ENCODE data around the gene DEPDC1B. TPM values are rescaled to one million over a fixed set of nuclear protein-coding genes. Genes with fewer than 3 reads are reported as not detected.

The DEPDC1B gene
- total and polyA plus RNA-seq, 2 of the 8 experiments (the other 6 are each of a cell fraction or from before 2014, with no cell fraction given), result 30.8 to 67.4 TPM

DNA sequence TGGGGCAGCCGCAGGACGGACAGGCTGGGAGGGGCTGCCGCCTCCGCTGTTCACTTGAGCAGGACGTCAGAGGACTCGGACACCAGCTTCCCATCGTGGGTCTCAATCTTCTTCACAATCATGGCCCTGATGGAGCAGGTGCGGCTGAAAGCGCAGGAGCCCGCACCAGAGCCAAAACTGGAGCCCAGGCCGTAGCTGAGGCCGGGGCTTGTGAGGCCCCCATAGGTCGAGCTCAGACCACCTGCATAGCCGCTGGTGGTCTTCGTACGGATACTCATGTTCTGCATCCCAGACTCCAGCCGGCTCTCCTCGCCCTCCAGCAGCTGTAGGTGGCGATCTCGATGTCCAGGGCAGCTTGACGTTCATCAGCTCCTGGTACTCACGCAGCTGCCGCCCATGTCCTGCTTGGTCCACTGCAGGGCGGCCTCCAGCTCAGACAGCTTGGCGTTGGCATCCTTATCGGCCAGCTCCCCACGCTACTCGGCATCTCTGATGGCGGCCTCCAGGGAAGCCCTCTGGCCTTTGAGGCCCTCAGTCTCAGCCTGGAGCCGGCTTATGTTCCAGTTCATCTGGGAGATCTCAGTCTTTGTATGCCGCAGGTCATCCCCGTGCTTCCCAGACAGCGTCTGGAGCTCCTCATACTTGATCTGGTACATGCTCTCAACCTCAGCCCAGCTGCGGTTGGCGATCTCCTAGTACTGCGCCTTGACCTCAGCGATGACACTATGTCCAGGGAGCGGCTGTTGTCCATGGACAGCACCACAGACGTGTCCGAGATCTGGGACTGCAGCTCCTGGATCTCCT, 43.7 kb upstream of the DEPDC1B start:
- POLR2A ChIA-PET (ENCODE audit: partially characterized antibody), result interaction anchor here (1.5 kb wide), 1 partner anchor 101 kb away, joined by 3 read pairs; the partner anchor contains the start of gene ELOVL7
- Histone ChIP-seq H3K27ac (ENCODE audit: low read depth, low read length) (no peak overlapping the region), H3K4me2 (ENCODE audit: insufficient read depth in 1 of 2, low read depth in 2 of 2, low read length in 2 of 2) (no peak overlapping the region), H2BK12ac (ENCODE audit: low read depth, low read length) (no peak overlapping the region), H3K23me2 (ENCODE audit: low read depth, low read length) (no peaks in the 10 kb centered on the region), H4K8ac (ENCODE audit: extremely low read depth, insufficient read depth, low read length) (no peak overlapping the region), H2BK5ac (ENCODE audit: low read depth, low read length) (no peak overlapping the region), H3K4me1 (replicated peaks in 1 of 4; ENCODE audit: control insufficient read depth in 3 of 4, insufficient read depth in 4 of 4, low read length in 3 of 4) (no peaks in the 10 kb centered on the region), H3K9ac (replicated peaks in 1 of 4; ENCODE audit: extremely low read depth in 1 of 4, low read depth in 3 of 4, low read length in 3 of 4) (no peak overlapping the region), H2AK5ac (ENCODE audit: low read depth, low read length) (no peak overlapping the region), H3K18ac (ENCODE audit: extremely low read depth, low read length) (no peak overlapping the region), H2BK20ac (ENCODE audit: low read length) (no peak overlapping the region), H3K36me3 (ENCODE audit: control insufficient read depth in 2 of 4, insufficient read depth in 4 of 4, low read length in 3 of 4) (no peaks in the 10 kb centered on the region), H3K14ac (ENCODE audit: insufficient read length) (no peak overlapping the region), H2BK15ac (ENCODE audit: low read length) (no peak overlapping the region), H3K56ac (replicated peaks; ENCODE audit: insufficient read length, low read depth, low read length) (no peak overlapping the region), H3K23ac (ENCODE audit: insufficient read length) (no peak overlapping the region), H3K79me1 (ENCODE audit: low read depth, low read length) (no peaks in the 10 kb centered on the region), H4K5ac (ENCODE audit: insufficient read length, low read depth, low read length) (no peak overlapping the region), H3K9me3 (ENCODE audit: insufficient read depth in 2 of 2, low read depth in 1 of 2, low read length in 1 of 2) (no peaks in the 10 kb centered on the region), H2AFZ (ENCODE audit: low read length) (no peak overlapping the region), H4K91ac (replicated peaks; ENCODE audit: insufficient read length, low read length) (no peak overlapping the region), H3K27me3 (replicated peaks in 1 of 4; ENCODE audit: control insufficient read depth in 3 of 4, extremely low read depth in 1 of 4, insufficient read depth in 3 of 4, low read length in 3 of 4) (no peaks in the 10 kb centered on the region), H3K79me2 (ENCODE audit: control insufficient read depth in 1 of 2, insufficient read depth in 2 of 2, low read length in 2 of 2) (no peaks in the 10 kb centered on the region), H3K4me3 (ENCODE audit: extremely low read depth in 1 of 4, insufficient read depth in 2 of 4, low read depth in 3 of 4, low read length in 4 of 4) (no peak overlapping the region), H3K4ac (replicated peaks; ENCODE audit: insufficient read length, low read depth, low read length) (no peak overlapping the region), H2BK120ac (replicated peaks; ENCODE audit: low read depth, low read length) (no peak overlapping the region), H4K20me1 (replicated peaks in 1 of 2; ENCODE audit: control insufficient read depth in 1 of 2, insufficient read depth in 2 of 2, low read length in 2 of 2) (no peaks in the 10 kb centered on the region)
- no peak for DNase-seq (ENCODE audit: low read depth in 1 of 2, low spot score in 2 of 2)
- WGBS, 2 experiments (ENCODE audit: extremely low coverage in 1 of 2, insufficient coverage in 1 of 2, insufficient read length in 1 of 2, insufficient replicate concordance in 2 of 2, low coverage in 1 of 2, low lambda C conversion rate in 2 of 2, missing lambda C conversion rate in 1 of 2), result 96% methylated on average over 36 of the region's 40 CpGs; no CpG with 5 or more reads in 1 of the 2 experiments
- FAIRE-seq, result no peak
- CTCF ChIA-PET (ENCODE audit: partially characterized antibody), result interaction anchor here (0.7 to 1.7 kb wide), 5 partner anchors 44 to 217 kb away, joined by 3 to 4 read pairs (median 3); partner anchors contain the start of gene DEPDC1B
- TF ChIP-seq RXRA (IDR thresholded peaks at IDR 0.05; ENCODE audit: insufficient read depth, low read depth, low read length) (no peak), POU5F1 (IDR thresholded peaks at IDR 0.05; ENCODE audit: low read depth, low read length) (no peak), CBX5 (IDR thresholded peaks at IDR 0.05; ENCODE audit: low read depth, low read length) (no peak), TEAD4 (IDR thresholded peaks at IDR 0.05; ENCODE audit: low read depth, low read length) (no peak), SAP30 (IDR thresholded peaks at IDR 0.05; ENCODE audit: insufficient read depth, insufficient replicate concordance, low read length) (no peak), RBBP5 (IDR thresholded peaks at IDR 0.05; ENCODE audit: borderline replicate concordance, low read depth, low read length) (no peak), SP4 (IDR thresholded peaks at IDR 0.05; ENCODE audit: low read length) (no peak), JUND (IDR thresholded peaks at IDR 0.05; ENCODE audit: low read length) (no peak), POLR2AphosphoS5 (IDR thresholded peaks at IDR 0.05; ENCODE audit: low read depth, low read length) (no peak), NANOG (IDR thresholded peaks at IDR 0.05; ENCODE audit: insufficient read depth, low read depth, low read length, poor library complexity, severe bottlenecking) (no peak), CHD1 (IDR thresholded peaks at IDR 0.05; ENCODE audit: low read depth, low read length) (no peak), GABPA (IDR thresholded peaks at IDR 0.05; ENCODE audit: borderline replicate concordance, insufficient read depth, low read length) (no peak), MAFK (IDR thresholded peaks at IDR 0.05; ENCODE audit: low read depth, low read length) (no peak)

All from H1 (cell line).